K562 (cell line): ENCODE results near the gene ENOSF1. TPM values are rescaled to one million over a fixed set of nuclear protein-coding genes. Genes with fewer than 3 reads are reported as not detected.
A peak's percentile ranks its signal among the peaks of the same experiment; 100 is the strongest.

ENCODE experiments used
- ARID3A ChIP-seq: IDR thresholded peaks from 2 replicates; pipeline ENCODE4 v1.6.1; 2012; ENCODE audit warnings: low read depth, low read length, improper control_type of control experiment, borderline replicate concordance
- ATF3 ChIP-seq, 2 experiments: fragments of 450-650 bp in 1 of 2; sonication (generic) in 1 of 2; formaldehyde crosslinking in 1 of 2; IDR thresholded peaks in 1 of 2; conservative IDR thresholded peaks in 1 of 2; 2 replicates each; pipeline versions ENCODE4 v1.6.1 to v1.8.1; 2016 to 2023; ENCODE audit warnings: mild to moderate bottlenecking in 2 of 2, moderate library complexity in 2 of 2, inconsistent platforms in 1 of 2, missing genetic modification reagents in 1 of 2
- CC2D1A ChIP-seq: fragments of 450-650 bp; IDR thresholded peaks from 2 replicates; pipeline ENCODE4 v1.6.1; 2017; ENCODE audit warnings: mild to moderate bottlenecking
- CHCHD3 ChIP-seq: fragments of 250-450 bp; sonication (Bioruptor Pico); IDR thresholded peaks from 2 replicates; pipeline ENCODE4 v2.1.2; 2022; ENCODE audit warnings: mild to moderate bottlenecking
- CREB5 ChIP-seq: fragments of 250-450 bp; sonication (Bioruptor Pico); IDR thresholded peaks from 2 replicates; pipeline ENCODE4 v1.5.0; 2020; ENCODE audit warnings: mild to moderate bottlenecking
- ETV5 ChIP-seq: sonication (generic); formaldehyde crosslinking; IDR thresholded peaks from 2 replicates; pipeline ENCODE4 v1.4.0; 2020; ENCODE audit warnings: low read depth, mild to moderate bottlenecking, missing genetic modification reagents
- EWSR1 ChIP-seq: fragments of 450-650 bp; IDR thresholded peaks from 2 replicates; pipeline ENCODE4 v1.6.1; 2018; ENCODE audit warnings: borderline replicate concordance, mild to moderate bottlenecking, low read depth, moderate library complexity; ENCODE audit not compliant: partially characterized antibody
- FOXM1 ChIP-seq, 2 experiments: fragments of 450-650 bp in 1 of 2; sonication (generic) in 1 of 2; formaldehyde crosslinking in 1 of 2; IDR thresholded peaks; 2 replicates each; pipeline versions ENCODE4 v1.6.1 to v1.9.0; 2017 to 2022; ENCODE audit warnings: low read depth in 2 of 2, mild to moderate bottlenecking in 2 of 2, missing genetic modification reagents in 1 of 2, moderate library complexity in 1 of 2
- HMGN3 ChIP-seq: IDR thresholded peaks from 2 replicates; pipeline ENCODE4 v1.6.1; 2011; ENCODE audit warnings: borderline replicate concordance, low read depth, mild to moderate bottlenecking, mixed read lengths, low read length; ENCODE audit not compliant: insufficient read length; ENCODE audit errors: extremely low read depth
- HOMEZ ChIP-seq: fragments of 250-450 bp; sonication (Bioruptor Pico); IDR thresholded peaks from 2 replicates; pipeline ENCODE4 v1.4.0; 2020; ENCODE audit warnings: mild to moderate bottlenecking, moderate library complexity
- MTA3 ChIP-seq: fragments of 450-650 bp; formaldehyde crosslinking; IDR thresholded peaks from 2 replicates; pipeline ENCODE4 v1.6.1; 2017; ENCODE audit warnings: mild to moderate bottlenecking, borderline replicate concordance
- MXI1 ChIP-seq: IDR thresholded peaks from 2 replicates; pipeline ENCODE4 v1.6.1; 2011; ENCODE audit warnings: low read depth, mild to moderate bottlenecking, improper control_type of control experiment, low read length
- MYNN ChIP-seq, 2 experiments: sonication (generic); formaldehyde crosslinking in 1 of 2; IDR thresholded peaks; 2 replicates each; pipeline versions ENCODE4 v1.5.0 to v1.6.1; 2016 to 2020; ENCODE audit warnings: antibody characterized with exemption in 1 of 2, missing genetic modification reagents in 1 of 2
- NFATC3 ChIP-seq: fragments of 450-650 bp; IDR thresholded peaks from 2 replicates; pipeline ENCODE4 v1.6.1; 2017; ENCODE audit warnings: mild to moderate bottlenecking
- PHTF2 ChIP-seq: fragments of 250-450 bp; sonication (Bioruptor Pico); IDR thresholded peaks from 2 replicates; pipeline ENCODE4 v1.5.0; 2021; ENCODE audit warnings: mild to moderate bottlenecking
- POLR3A ChIP-seq: IDR thresholded peaks from 2 replicates; pipeline ENCODE4 v1.6.1; 2011; ENCODE audit warnings: borderline replicate concordance, mild to moderate bottlenecking, moderate library complexity; ENCODE audit not compliant: insufficient read length, insufficient read depth; ENCODE audit errors: extremely low read depth
- SAP30 ChIP-seq: fragments of 200-600 bp; sonication (generic); IDR thresholded peaks from 2 replicates; pipeline ENCODE4 v1.6.1; 2012; ENCODE audit warnings: borderline replicate concordance, low read depth, mild to moderate bottlenecking, moderate library complexity, low read length, control low read depth, inconsistent platforms; ENCODE audit not compliant: insufficient read depth, poor library complexity, severe bottlenecking
- SOX6 ChIP-seq: fragments of 450-650 bp; IDR thresholded peaks from 2 replicates; pipeline ENCODE4 v1.6.1; 2014; ENCODE audit warnings: mild to moderate bottlenecking
- TCF3 ChIP-seq: sonication (generic); formaldehyde crosslinking; IDR thresholded peaks from 2 replicates; pipeline ENCODE4 v1.4.0; 2020; ENCODE audit warnings: mild to moderate bottlenecking, missing genetic modification reagents
- TEAD4 ChIP-seq, 2 experiments: sonication (generic) in 1 of 2; formaldehyde crosslinking in 1 of 2; IDR thresholded peaks; 2 replicates each; pipeline versions ENCODE4 v1.6.1 to v1.8.0; 2012 to 2022; ENCODE audit warnings: borderline replicate concordance in 1 of 2, inconsistent platforms in 1 of 2, low read length in 1 of 2, mild to moderate bottlenecking in 1 of 2, missing genetic modification reagents in 1 of 2
- ZNF23 ChIP-seq: fragments of 250-450 bp; sonication (Bioruptor Pico); IDR thresholded peaks from 2 replicates; pipeline ENCODE4 v1.4.0; 2020; ENCODE audit warnings: mild to moderate bottlenecking
- ZNF263 ChIP-seq: sonication (generic); formaldehyde crosslinking; IDR thresholded peaks from 2 replicates; pipeline ENCODE4 v1.8.0; 2022; ENCODE audit warnings: mild to moderate bottlenecking, missing genetic modification reagents, borderline replicate concordance
- polyA plus RNA-seq, 8 experiments: library from polyadenylated mRNA; depleted of rRNA in 4 of 8; stranded (reverse) in 5 of 8; unstranded in 3 of 8; fragments of >200 nt; fragmentation: Nextera tagmentation in 2 of 8; fragmentation: Illumina TruSeq in 1 of 8; extraction: Ambion mirVana in 2 of 8; extraction: Trizol in 1 of 8; gene quantifications; 2 replicates each; pipeline versions ENCODE4 v1.2.1 to v1.2.3, GENCODE V29; 2011 to 2014; ENCODE audit warnings: inconsistent platforms in 1 of 8, missing spikeins in 1 of 8
- total RNA-seq, 7 experiments: library from RNA; depleted of rRNA in 6 of 7; stranded (reverse); fragments of >200 nt in 6 of 7; fragmentation: Illumina TruSeq in 2 of 7; extraction: Trizol in 2 of 7; gene quantifications; 2 replicates each; pipeline versions ENCODE4 v1.2.1 to v1.2.3, GENCODE V29; 2011 to 2021; ENCODE audit warnings: low replicate concordance in 1 of 7

Gene ENOSF1
- total and polyA plus RNA-seq, 9 of the 15 experiments (the other 6 are each of a cell fraction or from before 2014, with no cell fraction given) = 15.5 to 66.4 (median 46.5) TPM

GRCh38 chr18:755506-755905 lies 43.1 kb upstream of the ENOSF1 start (continued):
- TF ChIP-seq HOMEZ (CRISPR knock-in tag) = no peak
- TF ChIP-seq MTA3 = no peak
- TF ChIP-seq POLR3A = no peak
- peak; percentile 70 for TF ChIP-seq FOXM1 (IDR thresholded peaks at IDR 0.05; ENCODE audit: low read depth)
- no peak for TF ChIP-seq FOXM1 (CRISPR knock-in tag; IDR thresholded peaks at IDR 0.05; ENCODE audit: low read depth)
- peak; percentile 94 for TF ChIP-seq TCF3 (CRISPR knock-in tag)
- no peak for TF ChIP-seq MXI1
- TF ChIP-seq SOX6 = peak; percentile 82
- peak; percentile 64; the same call in 1 of the 2 replicates for TF ChIP-seq ARID3A
- no peak for TF ChIP-seq SAP30
- peak; percentile 24; the same call in 1 of the 2 replicates for TF ChIP-seq MYNN (IDR thresholded peaks at IDR 0.05)
- no peak for TF ChIP-seq MYNN (CRISPR knock-in tag; IDR thresholded peaks at IDR 0.05)
- peak; percentile 28; the same call in 1 of the 2 replicates for TF ChIP-seq ATF3 (IDR thresholded peaks at IDR 0.05)
- TF ChIP-seq ATF3 (CRISPR knock-in tag; conservative IDR thresholded peaks at IDR 0.05) = no peak
- no peak for TF ChIP-seq ZNF263 (CRISPR knock-in tag)
- no peak for TF ChIP-seq CREB5 (CRISPR knock-in tag)
- TF ChIP-seq ETV5 (CRISPR knock-in tag) = no peak
- TF ChIP-seq CC2D1A = 0 out of 2 replicates have a peak, but pooled peaks have one; percentile 17
- TF ChIP-seq NFATC3 = no peak
- no peak for TF ChIP-seq ZNF23
- TF ChIP-seq CHCHD3 (CRISPR knock-in tag) = no peak
- TF ChIP-seq HMGN3 = peak; percentile 34
- no peak for TF ChIP-seq PHTF2 (CRISPR knock-in tag)
- no peak for TF ChIP-seq EWSR1
- TF ChIP-seq TEAD4 (IDR thresholded peaks at IDR 0.05; ENCODE audit: low read length) = peak; percentile 91
- no peak for TF ChIP-seq TEAD4 (CRISPR knock-in tag; IDR thresholded peaks at IDR 0.05; ENCODE audit: borderline replicate concordance)
